Nephron (organoid): ENCODE results near the gene SELPLG.

Experiments
- H3K27ac Mint-ChIP-seq, 3 experiments: 2 replicates each; pipeline ENCODE4 v1.8.0; 2020; ENCODE audit warnings: mixed read lengths in 3 of 3, mild to moderate bottlenecking in 2 of 3, moderate library complexity in 1 of 3
- H3K27me3 Mint-ChIP-seq: 2 replicates; pipeline ENCODE4 v1.8.0; 2021; ENCODE audit warnings: low read depth, mild to moderate bottlenecking, moderate library complexity, mixed read lengths
- H3K36me3 Mint-ChIP-seq: 2 replicates; pipeline ENCODE4 v1.8.0; 2020; ENCODE audit warnings: low read depth, mixed read lengths
- H3K4me1 Mint-ChIP-seq: 2 replicates; pipeline ENCODE4 v1.8.0; 2020; ENCODE audit warnings: mixed read lengths
- H3K4me3 Mint-ChIP-seq, 3 experiments: 2 replicates each; pipeline ENCODE4 v1.8.0; 2020; ENCODE audit warnings: mild to moderate bottlenecking in 3 of 3, mixed read lengths in 3 of 3, moderate library complexity in 2 of 3
- H3K9me3 Mint-ChIP-seq: 2 replicates; pipeline ENCODE4 v1.8.0; 2020; ENCODE audit warnings: mixed read lengths
- CTCF ChIP-seq, 3 experiments: fragments of 200-600 bp; sonication (generic); IDR thresholded peaks; one replicate each; pipeline ENCODE4 v1.5.0; 2021; ENCODE audit warnings: antibody characterized with exemption in 3 of 3; ENCODE audit not compliant: unreplicated experiment in 3 of 3

Gene SELPLG

GRCh38 chr12:108580531-108580930, 53.2 kb downstream of the SELPLG start:
- no peak for TF ChIP-seq CTCF (IDR thresholded peaks at IDR 0.05; ENCODE audit: unreplicated experiment in 3 of 3)
- Mint-ChIP-seq H3K9me3 (no peaks in the 10 kb centered on the region), H3K27me3 (no peaks in the 10 kb centered on the region), H3K4me3 (peak overlapping the region in 1 of 3 experiments; percentile 44), H3K27ac (peak overlapping the region; percentile 67 to 96 (median 90)), H3K36me3 (no peaks in the 10 kb centered on the region), H3K4me1 (peaks cover 65% of the 10 kb centered on the region)

- Mint-ChIP-seq H3K4me3 (peak overlapping the region in 1 of 3 experiments; percentile 22), H3K27ac (peak overlapping the region; percentile 88 to 96 (median 90)), H3K36me3 (no peaks in the 10 kb centered on the region), H3K27me3 (peaks cover 4% of the 10 kb centered on the region), H3K9me3 (no peaks in the 10 kb centered on the region), H3K4me1 (peaks cover 55% of the 10 kb centered on the region)
- no peak for TF ChIP-seq CTCF (IDR thresholded peaks at IDR 0.05; ENCODE audit: unreplicated experiment in 3 of 3)
These were observed 54.9 kb downstream of the SELPLG start for GRCh38 chr12:108578813-108579212.

GRCh38 chr12:108578264-108578663, 55.4 kb downstream of the SELPLG start:
- Mint-ChIP-seq H3K4me3 (no peak overlapping the region), H3K9me3 (no peaks in the 10 kb centered on the region)
- no peak for TF ChIP-seq CTCF (IDR thresholded peaks at IDR 0.05; ENCODE audit: unreplicated experiment in 3 of 3)

GRCh38 chr12:108577458-108577857, 56.2 kb downstream of the SELPLG start:
- no peak for TF ChIP-seq CTCF (IDR thresholded peaks at IDR 0.05; ENCODE audit: unreplicated experiment in 3 of 3)
- Mint-ChIP-seq H3K36me3 (no peaks in the 10 kb centered on the region), H3K27me3 (peaks cover 4% of the 10 kb centered on the region), H3K4me1 (peaks cover 48% of the 10 kb centered on the region), H3K9me3 (no peaks in the 10 kb centered on the region), H3K4me3 (no peak overlapping the region), H3K27ac (peak overlapping the region in 1 of 3 experiments; percentile 12)

More at GRCh38 chr12:108578264-108578663, 55.4 kb downstream of the SELPLG start:
- Mint-ChIP-seq H3K4me1 (peaks cover 51% of the 10 kb centered on the region), H3K27me3 (peaks cover 4% of the 10 kb centered on the region), H3K27ac (peak overlapping the region; percentile 88 to 96 (median 90)), H3K36me3 (no peaks in the 10 kb centered on the region)

GRCh38 chr12:108576660-108577234, 56.9 kb downstream of the SELPLG start:
- TF ChIP-seq CTCF (IDR thresholded peaks at IDR 0.05; ENCODE audit: unreplicated experiment in 3 of 3), result no peak
- Mint-ChIP-seq H3K27me3 (peaks cover 4% of the 10 kb centered on the region), H3K36me3 (no peaks in the 10 kb centered on the region), H3K4me3 (no peak overlapping the region), H3K9me3 (no peaks in the 10 kb centered on the region), H3K4me1 (peaks cover 55% of the 10 kb centered on the region), H3K27ac (peak overlapping the region in 1 of 3 experiments; percentile 66)
